Activated CD4-positive, CD25-positive, alpha-beta regulatory T cell (primary cell): ENCODE data around the gene ATG2A.

Experiments used
- DNase-seq, 4 experiments: peaks; one replicate each; lab custom pipeline; 2025; lab: John Stamatoyannopoulos, UW

ATG2A gene

GRCh38 chr11:64916775-64917662, at the start of gene ATG2A:
TSS of gene ATG2A (minus strand) at chr11:64917209. CDS start at chr11:64917135, 74 bp downstream.
- DNase-seq: peak; percentile 97 to 98 (median 98)

GRCh38 chr11:64963072-64963631, 46.1 kb upstream of the ATG2A start:
- DNase-seq: no peak

GRCh38 chr11:64960719-64961118, 43.7 kb upstream of the ATG2A start:
- no peak for DNase-seq

- DNase-seq: no peak
These were observed 42.5 kb upstream of the ATG2A start for GRCh38 chr11:64959498-64959897.

GRCh38 chr11:64954201-64954600, 37.2 kb upstream of the ATG2A start:
- no peak for DNase-seq

GRCh38 chr11:64951529-64951928, 34.5 kb upstream of the ATG2A start:
- DNase-seq: no peak

GRCh38 chr11:64947208-64947814, 30.3 kb upstream of the ATG2A start:
- DNase-seq: no peak

- no peak for DNase-seq
These were observed 19.5 kb upstream of the ATG2A start for GRCh38 chr11:64936539-64936938.

- DNase-seq: no peak
These were observed 18.5 kb upstream of the ATG2A start, which contains the start of gene GPHA2 for GRCh38 chr11:64935359-64936081. TSS of gene GPHA2 (minus strand) at chr11:64935893. CDS start at chr11:64935460, 433 bp downstream.

- DNase-seq: no peak
These were observed 17.8 kb upstream of the ATG2A start for GRCh38 chr11:64934682-64935358.

GRCh38 chr11:64933935-64934681, 17.1 kb upstream of the ATG2A start:
- DNase-seq: no peak

- DNase-seq: no peak
These were observed 16.4 kb upstream of the ATG2A start for GRCh38 chr11:64933213-64933934.

GRCh38 chr11:64932324-64932723, 15.3 kb upstream of the ATG2A start:
- DNase-seq: no peak

- no peak for DNase-seq
These were observed 14.3 kb upstream of the ATG2A start for GRCh38 chr11:64931290-64931689.

- no peak for DNase-seq
These were observed 13.3 kb upstream of the ATG2A start for GRCh38 chr11:64930340-64930739.

- DNase-seq: no peak
These were observed 12.6 kb upstream of the ATG2A start for GRCh38 chr11:64929625-64930024.

GRCh38 chr11:64928957-64929356, 11.9 kb upstream of the ATG2A start:
- DNase-seq: no peak

GRCh38 chr11:64926689-64927088, 9.7 kb upstream of the ATG2A start:
- DNase-seq: no peak

- DNase-seq: no peak
These were observed 8.8 kb upstream of the ATG2A start for GRCh38 chr11:64925536-64926436.
